Prostate gland (tissue), 2 donors: ENCODE results near the gene KCNJ14.

Experiments used
- POLR2A ChIP-seq: fragments of 450-650 bp; IDR thresholded peaks from one replicate; pipeline ENCODE4 v1.6.1; 2016; ENCODE audit warnings: antibody characterized with exemption, mild to moderate bottlenecking
- POLR2AphosphoS5 ChIP-seq: sonication (generic); formaldehyde crosslinking; IDR thresholded peaks from one replicate; pipeline ENCODE4 v1.6.1; 2017; ENCODE audit warnings: antibody characterized with exemption
- TF ChIP-seq, protein P1 (sequence below), 4 experiments: fragments of 200-600 bp in 2 of 4; fragments of 450-650 bp in 2 of 4; sonication (generic) in 2 of 4; IDR thresholded peaks; 1 replicate in 3 of 4; 2 replicates in 1 of 4; pipeline ENCODE4 v1.5.1; 2016 to 2019; ENCODE audit warnings: antibody characterized with exemption in 4 of 4, mild to moderate bottlenecking in 2 of 4, moderate library complexity in 2 of 4

DNA sequence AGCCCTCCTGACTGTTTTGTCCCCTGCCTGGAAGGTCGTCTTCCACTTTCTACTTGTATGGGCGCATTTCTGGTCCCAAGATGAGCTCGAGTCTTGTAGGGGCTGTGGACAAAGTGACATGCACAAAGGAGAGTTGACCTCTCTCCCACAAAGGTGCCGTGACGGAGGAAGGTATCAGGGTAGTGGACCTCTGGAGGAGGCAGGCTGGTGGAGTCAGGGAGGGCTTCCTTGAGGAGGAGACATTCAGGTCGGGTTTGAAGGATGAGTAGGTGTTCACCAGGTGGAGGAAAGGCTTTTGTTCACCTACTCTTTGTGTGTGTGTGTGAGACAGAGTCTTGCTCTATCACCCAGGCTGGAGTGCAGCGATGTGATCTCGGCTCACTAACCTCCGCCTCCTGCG, 15.5 kb downstream of the KCNJ14 start:
- TF ChIP-seq, protein P1, sequence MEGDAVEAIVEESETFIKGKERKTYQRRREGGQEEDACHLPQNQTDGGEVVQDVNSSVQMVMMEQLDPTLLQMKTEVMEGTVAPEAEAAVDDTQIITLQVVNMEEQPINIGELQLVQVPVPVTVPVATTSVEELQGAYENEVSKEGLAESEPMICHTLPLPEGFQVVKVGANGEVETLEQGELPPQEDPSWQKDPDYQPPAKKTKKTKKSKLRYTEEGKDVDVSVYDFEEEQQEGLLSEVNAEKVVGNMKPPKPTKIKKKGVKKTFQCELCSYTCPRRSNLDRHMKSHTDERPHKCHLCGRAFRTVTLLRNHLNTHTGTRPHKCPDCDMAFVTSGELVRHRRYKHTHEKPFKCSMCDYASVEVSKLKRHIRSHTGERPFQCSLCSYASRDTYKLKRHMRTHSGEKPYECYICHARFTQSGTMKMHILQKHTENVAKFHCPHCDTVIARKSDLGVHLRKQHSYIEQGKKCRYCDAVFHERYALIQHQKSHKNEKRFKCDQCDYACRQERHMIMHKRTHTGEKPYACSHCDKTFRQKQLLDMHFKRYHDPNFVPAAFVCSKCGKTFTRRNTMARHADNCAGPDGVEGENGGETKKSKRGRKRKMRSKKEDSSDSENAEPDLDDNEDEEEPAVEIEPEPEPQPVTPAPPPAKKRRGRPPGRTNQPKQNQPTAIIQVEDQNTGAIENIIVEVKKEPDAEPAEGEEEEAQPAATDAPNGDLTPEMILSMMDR (IDR thresholded peaks at IDR 0.05) = no peak
- no peak for TF ChIP-seq POLR2AphosphoS5
- TF ChIP-seq POLR2A = no peak
